Measurements from ENCODE around the gene IRF5.

DNA sequence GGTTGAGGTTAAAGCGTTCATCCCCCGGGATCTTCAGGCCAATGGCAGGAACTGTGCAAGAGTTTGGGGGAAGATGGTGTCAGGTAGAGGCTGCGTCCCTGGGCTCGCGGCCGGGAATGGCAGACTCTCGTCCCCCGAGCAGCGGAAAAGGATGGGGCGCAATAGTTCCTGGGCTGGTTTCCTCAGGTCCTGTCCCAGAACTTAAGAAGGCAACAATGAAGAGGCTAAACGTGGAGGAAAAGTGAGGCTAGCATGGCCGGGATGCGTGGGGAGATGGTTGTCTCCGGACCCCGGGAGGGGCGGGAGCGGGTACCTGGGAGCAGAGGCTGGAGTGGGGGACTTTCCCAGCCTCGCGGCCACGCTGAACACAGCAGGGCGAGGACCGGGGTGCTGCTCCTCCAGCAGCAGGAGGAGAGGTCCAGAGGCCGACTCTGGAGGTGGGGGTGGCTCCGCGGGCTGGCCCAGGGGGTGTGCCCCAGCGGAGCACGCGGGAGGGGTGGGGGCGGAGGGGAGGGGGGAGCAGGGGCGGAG is 882 bp downstream of the IRF5 start:
- no peak for TF ChIP-seq CTCF (IDR thresholded peaks at IDR 0.05 in 2 of 3, conservative IDR thresholded peaks at IDR 0.05 in 1 of 3; ENCODE audit: borderline replicate concordance in 1 of 3, insufficient read depth in 1 of 3, low read depth in 2 of 3, low read length in 2 of 3)
- no peak for TF ChIP-seq FOSL1 (IDR thresholded peaks at IDR 0.05; ENCODE audit: low read depth)
- no peak for TF ChIP-seq YY1 (IDR thresholded peaks at IDR 0.05; ENCODE audit: extremely low read depth, insufficient replicate concordance, low read depth, low read length)
- TF ChIP-seq ELF1 (IDR thresholded peaks at IDR 0.05; ENCODE audit: borderline replicate concordance, low read depth) = no peak
- no peak for TF ChIP-seq TCF7L2 (IDR thresholded peaks at IDR 0.05; ENCODE audit: borderline replicate concordance, extremely low read depth, insufficient read depth, insufficient read length)
- no peak for TF ChIP-seq EZH2 (IDR thresholded peaks at IDR 0.05)
- TF ChIP-seq ZNF274 (IDR thresholded peaks at IDR 0.05; ENCODE audit: low read depth, low read length) = no peak
- TF ChIP-seq CEBPB (IDR thresholded peaks at IDR 0.05; ENCODE audit: low read depth) = no peak
- TF ChIP-seq, protein P1, sequence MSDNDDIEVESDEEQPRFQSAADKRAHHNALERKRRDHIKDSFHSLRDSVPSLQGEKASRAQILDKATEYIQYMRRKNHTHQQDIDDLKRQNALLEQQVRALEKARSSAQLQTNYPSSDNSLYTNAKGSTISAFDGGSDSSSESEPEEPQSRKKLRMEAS (IDR thresholded peaks at IDR 0.05) = no peak
- TF ChIP-seq POLR2AphosphoS5 (IDR thresholded peaks at IDR 0.05; ENCODE audit: low read depth, low read length) = no peak

Data from HCT116 (cell line).